Ovary (tissue), 9 donors: ENCODE measurements around the gene FAM3B. TPM values are rescaled to one million over a fixed set of nuclear protein-coding genes. Genes with fewer than 3 reads are reported as not detected.

Experiments
- DNase-seq, 5 donors: peaks; one replicate each; pipeline ENCODE4 v3.0.0-alpha.2; 2019 to 2020
- H3K27ac ChIP-seq, 2 donors: fragments of 200-600 bp; one replicate each; pipeline versions ENCODE4 v1.5.1 to v1.8.0; 2019 to 2022
- H3K27me3 ChIP-seq: fragments of 200-600 bp; one replicate; pipeline ENCODE4 v1.8.0; 2022
- H3K36me3 ChIP-seq: fragments of 200-600 bp; sonication (generic); one replicate; pipeline ENCODE4 v1.5.1; 2019
- H3K4me1 ChIP-seq: one replicate; pipeline ENCODE4 v1.8.1; 2013; ENCODE audit warnings: mild to moderate bottlenecking, moderate library complexity; ENCODE audit not compliant: insufficient read depth
- H3K4me3 ChIP-seq: fragments of 200-600 bp; sonication (generic); one replicate; pipeline ENCODE4 v1.5.1; 2017
- H3K9me3 ChIP-seq, 2 donors: fragments of 200-600 bp in 1 of 2; sonication (generic) in 1 of 2; one replicate each; pipeline versions ENCODE4 v1.5.1 to v1.8.1; 2013 to 2019; ENCODE audit warnings: mild to moderate bottlenecking in 1 of 2, moderate library complexity in 1 of 2
- CTCF ChIP-seq, 3 donors: fragments of 450-650 bp in 2 of 3; fragments of 200-600 bp in 1 of 3; IDR thresholded peaks; one replicate each; pipeline versions ENCODE4 v1.5.1 to v1.8.0; 2016 to 2022; ENCODE audit warnings: antibody characterized with exemption in 3 of 3, mild to moderate bottlenecking in 1 of 3
- EP300 ChIP-seq: sonication (generic); formaldehyde crosslinking; IDR thresholded peaks from one replicate; pipeline ENCODE4 v1.6.1; 2017; ENCODE audit warnings: antibody characterized with exemption
- POLR2A ChIP-seq: fragments of 450-650 bp; IDR thresholded peaks from one replicate; pipeline ENCODE4 v1.6.1; 2017; ENCODE audit warnings: antibody characterized with exemption, mild to moderate bottlenecking, moderate library complexity
- WGBS, 3 donors: extraction: QIAGEN DNeasy Blood & Tissue Kit in 1 of 3; methylation state at CpG; one replicate each; pipeline versions ENCODE4 v1.1.5 to v1.1.7; 2013 to 2017; 5-methylcytosine and 5-hydroxymethylcytosine counted together
- intact Hi-C, 4 donors: fragments of 100-400 bp; cut with DNase I; formaldehyde crosslinking; loops; one replicate each; pipeline versions ENCODE4 v1.11.0 to v1.15.1; 2022 to 2023
- polyA plus RNA-seq, 2 donors: library from polyadenylated mRNA; stranded (reverse); fragments of 200-250 nt in 1 of 2; fragments of 350-450 nt in 1 of 2; fragmentation: Illumina TruSeq in 1 of 2; extraction: RNeasy Lipid Tissue Mini Kit (QIAGEN cat#74804) in 1 of 2; gene quantifications; one replicate each; pipeline ENCODE4 v1.2.3, GENCODE V29; 2013 to 2014
- total RNA-seq, 7 donors: library from RNA; depleted of rRNA in 2 of 7; stranded (reverse); fragments of >200 nt in 2 of 7; fragmentation: NEBNext Ultra II Directional in 3 of 7; extraction: Animal tissue kit (Norgen Biotek cat#: 25700) in 3 of 7; gene quantifications; one replicate each; pipeline versions ENCODE4 v1.1.0 to v1.2.4, GENCODE V29; 2016 to 2023
- donor health status: DM: no; HTN: no; CAD: no; lungs with moderate emphysema.
- donor health status: DM: no; HTN: no; CAD: no.
- donor health status: Bipolar disorder and iron deficiency.
- donor health status: DM: yes; HTN: yes; CAD: no.
- donor health status: DM: no; HTN: no; CAD: no.
- donor health status: DM: yes; HTN: yes; CAD: no.

The FAM3B gene
- total and polyA plus RNA-seq, 9 donors = 0.10 to 7.7 (median 1.0) TPM; not detected in 2

GRCh38 chr21:41361786-41362604, 45.4 kb downstream of the FAM3B start, which contains the start of gene MX2:
TSS of gene MX2 (plus strand) at chr21:41362027. CDS start at chr21:41376907, 14,880 bp downstream.
- no peaks in the 10 kb centered on the region for H3K27me3 ChIP-seq
- H3K4me1 ChIP-seq = peaks cover 2% of the 10 kb centered on the region
- H3K27ac ChIP-seq = peak within 1 kb of the TSS in 1 of 2 donors; percentile 11
- WGBS, 3 donors = 21 to 30% (median 26%) methylated on average over 24 of the region's 24 CpGs
- TF ChIP-seq EP300 (no peak), POLR2A (peak; percentile 19), CTCF (IDR thresholded peaks at IDR 0.05) (no peak)
- peak within 1 kb of the TSS; percentile 27 for H3K4me3 ChIP-seq
- intact Hi-C loops = no loop called here
- no peaks in the 10 kb centered on the region for H3K9me3 ChIP-seq
- peak in 2 of 5 donors; percentile 36 to 58 for DNase-seq
- H3K36me3 ChIP-seq = no peaks in the 10 kb centered on the region

- no peaks in the 10 kb centered on the region for H3K36me3 ChIP-seq
- H3K4me3 ChIP-seq = no peak overlapping the region
- H3K9me3 ChIP-seq = no peaks in the 10 kb centered on the region
- intact Hi-C loops = no loop called here
- 91 to 93% (median 91%) methylated on average over 16 of the region's 16 CpGs for WGBS, 3 donors
- H3K27ac ChIP-seq = peak overlapping the region in 1 of 2 donors; percentile 11
- no peak for TF ChIP-seq POLR2A
- TF ChIP-seq CTCF (IDR thresholded peaks at IDR 0.05) = no peak
- no peak for TF ChIP-seq EP300
- no peaks in the 10 kb centered on the region for H3K27me3 ChIP-seq
- H3K4me1 ChIP-seq = peaks cover 2% of the 10 kb centered on the region
- DNase-seq = no peak
These were observed 46.2 kb downstream of the FAM3B start for GRCh38 chr21:41362605-41363369.

GRCh38 chr21:41363370-41364270, 47.0 kb downstream of the FAM3B start:
- Histone ChIP-seq H3K9me3 (no peaks in the 10 kb centered on the region), H3K36me3 (no peaks in the 10 kb centered on the region), H3K4me3 (no peak overlapping the region), H3K27me3 (no peaks in the 10 kb centered on the region), H3K27ac (no peak overlapping the region), H3K4me1 (peaks cover 2% of the 10 kb centered on the region)
- no peak for TF ChIP-seq POLR2A
- TF ChIP-seq EP300 = no peak
- TF ChIP-seq CTCF (IDR thresholded peaks at IDR 0.05) = no peak
- intact Hi-C loops = no loop called here
- DNase-seq = peak in 1 of 5 donors; percentile 4
- 94 to 95% (median 94%) methylated on average over 17 to 18 of the region's 18 CpGs for whole genome bisulfite sequencing, 3 donors

- intact Hi-C loops = no loop called here
- Histone ChIP-seq H3K4me1 (peaks cover 2% of the 10 kb centered on the region), H3K9me3 (no peaks in the 10 kb centered on the region), H3K4me3 (no peak overlapping the region), H3K27ac (no peak overlapping the region), H3K36me3 (no peaks in the 10 kb centered on the region), H3K27me3 (no peaks in the 10 kb centered on the region)
- DNase-seq = peak in 1 of 5 donors; percentile 8
- 95 to 96% (median 96%) methylated on average over 6 of the region's 6 CpGs for WGBS, 3 donors
- TF ChIP-seq CTCF (IDR thresholded peaks at IDR 0.05) = no peak
- TF ChIP-seq EP300 = no peak
- TF ChIP-seq POLR2A = no peak
These were observed 47.7 kb downstream of the FAM3B start for GRCh38 chr21:41364308-41364707.
